ENCODE data around the gene GPR148.
A peak's percentile ranks its signal among the peaks of the same experiment; 100 is the strongest.
"Not testable (repeated sequence)": the region's sequence is repeated elsewhere in the genome, so short reads cannot be mapped to it uniquely, and the experiment has no call there.

GPR148 gene, protein sequence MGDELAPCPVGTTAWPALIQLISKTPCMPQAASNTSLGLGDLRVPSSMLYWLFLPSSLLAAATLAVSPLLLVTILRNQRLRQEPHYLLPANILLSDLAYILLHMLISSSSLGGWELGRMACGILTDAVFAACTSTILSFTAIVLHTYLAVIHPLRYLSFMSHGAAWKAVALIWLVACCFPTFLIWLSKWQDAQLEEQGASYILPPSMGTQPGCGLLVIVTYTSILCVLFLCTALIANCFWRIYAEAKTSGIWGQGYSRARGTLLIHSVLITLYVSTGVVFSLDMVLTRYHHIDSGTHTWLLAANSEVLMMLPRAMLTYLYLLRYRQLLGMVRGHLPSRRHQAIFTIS

GRCh38 chr2:130728549-130729316 is at the start of gene GPR148:
GPR148 (plus strand) TSS chr2:130729070; CDS start chr2:130729152, 82 bp downstream.
- no peak for DNase-seq

- not testable (repeated sequence) for DNase-seq
Observed at GRCh38 chr2:130692041-130692770, 36.7 kb upstream of the GPR148 start.

- not testable (repeated sequence) for DNase-seq
Observed at GRCh38 chr2:130693474-130693873, 35.4 kb upstream of the GPR148 start.

DNA sequence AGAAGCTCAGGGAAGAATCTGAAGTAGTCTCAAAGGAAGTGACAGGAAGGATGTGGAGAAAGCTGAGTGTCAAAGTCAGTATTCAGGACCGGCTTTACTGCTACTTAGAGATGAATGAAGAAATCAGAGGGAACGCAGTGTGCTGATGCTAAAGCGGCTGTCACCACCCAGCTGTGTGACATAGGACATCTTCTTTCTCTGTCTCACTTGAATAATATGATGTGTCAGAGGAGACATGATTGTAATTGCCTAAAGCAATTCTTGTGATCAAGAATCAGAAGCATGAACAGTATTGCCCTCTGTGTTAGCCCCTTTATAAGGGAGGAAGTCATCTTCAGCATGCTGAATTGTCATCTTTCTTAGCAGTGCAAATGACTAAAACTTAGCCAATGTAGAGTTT is 25.6 kb upstream of the GPR148 start:
- DNase-seq: not testable (repeated sequence)

DNA sequence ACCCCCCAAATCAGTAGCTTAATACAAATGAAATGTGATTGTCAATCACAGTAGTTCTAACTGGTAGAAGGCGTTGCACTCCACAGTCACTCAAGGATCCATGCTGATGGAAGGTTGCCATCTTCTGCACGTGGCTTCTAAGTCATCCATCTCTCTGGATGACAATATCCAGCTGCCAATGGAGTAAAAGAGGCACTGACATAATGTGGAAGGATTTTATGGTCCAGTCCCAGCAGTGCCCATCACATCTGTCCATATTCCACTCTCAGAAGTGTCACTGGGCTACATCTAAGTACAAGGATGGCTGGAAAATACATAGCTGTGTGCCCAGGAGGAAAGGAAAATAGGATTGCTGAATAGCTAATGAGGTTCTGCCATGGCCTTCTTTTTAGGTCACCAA is 14.1 kb upstream of the GPR148 start:
- DNase-seq: not testable (repeated sequence)

DNA sequence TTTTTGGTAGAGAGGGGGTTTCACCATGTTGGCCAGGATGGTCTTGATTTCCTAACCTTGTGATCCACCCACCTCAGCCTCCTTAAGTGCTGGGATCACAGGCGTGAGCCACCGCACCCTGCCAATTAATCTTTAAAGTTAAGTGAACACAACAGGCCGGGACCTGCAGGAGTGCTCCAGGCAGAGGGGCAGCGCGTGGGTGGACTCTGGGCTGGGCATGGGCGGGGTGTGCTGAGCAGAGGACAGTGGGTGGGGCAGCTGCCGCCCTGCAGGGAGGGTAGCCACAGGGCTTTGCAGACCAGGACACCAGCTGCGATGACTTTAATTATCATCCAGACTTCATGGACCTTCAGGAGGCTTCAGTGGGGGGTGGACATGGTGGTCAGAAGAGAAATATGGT is 8.8 kb upstream of the GPR148 start:
- DNase-seq: no peak

DNA sequence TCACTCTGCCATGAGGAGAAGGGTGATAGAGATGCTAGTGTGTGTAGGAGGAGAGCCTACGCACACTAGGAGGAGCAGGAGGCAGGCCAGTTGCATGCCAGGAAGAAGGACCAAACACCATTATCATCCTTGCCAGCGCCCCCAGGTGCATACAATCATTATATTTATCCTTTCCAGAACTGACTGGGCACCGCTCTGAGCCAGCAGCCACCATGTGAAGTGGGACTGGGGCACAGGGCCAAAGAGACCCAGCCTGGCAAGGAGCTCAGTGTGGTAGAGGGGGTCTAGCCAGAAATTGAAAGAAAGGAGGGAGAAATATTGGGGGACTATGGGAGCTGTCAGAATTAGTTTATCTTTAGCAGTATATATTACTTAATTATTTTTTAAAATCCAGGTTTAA is 8.3 kb upstream of the GPR148 start:
- DNase-seq: no peak

DNA sequence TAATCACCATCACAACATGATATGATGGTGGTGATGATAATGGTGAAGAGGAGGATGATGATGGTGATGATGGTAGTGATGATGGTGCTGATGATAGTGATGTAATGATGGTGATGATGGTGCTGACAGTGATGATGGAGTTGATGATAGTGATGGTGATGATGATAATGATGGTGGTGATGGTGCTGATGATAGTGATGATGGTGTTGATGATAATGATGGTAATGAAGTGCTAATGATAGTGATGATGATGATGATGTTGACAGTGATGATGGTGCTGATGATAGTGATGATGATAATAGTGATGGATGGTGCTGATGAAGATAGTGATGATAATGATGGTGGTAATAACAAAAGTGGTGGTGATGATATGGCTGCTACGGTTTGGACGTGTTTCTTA is 4.4 kb upstream of the GPR148 start:
- DNase-seq: no peak

DNA sequence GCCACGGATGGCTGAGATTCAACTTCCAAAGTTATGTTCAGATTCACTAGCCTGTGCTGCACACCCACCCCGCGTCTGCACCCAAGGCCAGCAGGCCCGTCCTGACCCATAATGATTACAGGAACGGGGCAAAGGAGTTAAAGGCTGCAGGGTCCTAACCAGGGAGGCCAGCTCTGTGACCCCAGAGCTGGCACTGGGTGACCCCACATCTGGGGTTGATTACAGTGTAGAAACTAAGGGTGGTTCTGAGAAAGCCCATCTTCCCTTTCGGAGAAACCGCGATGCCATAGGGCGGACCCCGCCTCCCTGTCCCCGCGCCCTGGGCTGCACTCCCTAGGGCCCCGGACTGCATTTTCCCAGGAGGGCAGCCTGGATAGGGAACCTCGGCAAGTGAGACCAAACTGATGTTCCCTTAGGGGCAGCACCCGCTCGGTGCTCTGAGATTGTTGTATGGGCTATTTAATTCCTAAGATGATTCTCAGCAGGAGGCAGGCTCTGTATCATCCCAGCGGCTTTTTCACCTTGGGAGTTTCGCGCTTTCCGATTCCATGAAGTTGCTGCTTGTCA is 2.2 kb upstream of the GPR148 start:
- no peak for DNase-seq

GRCh38 chr2:130727286-130727924 is 1.5 kb upstream of the GPR148 start:
- peak; percentile 88 for DNase-seq

GRCh38 chr2:130728007-130728454 is 839 bp upstream of the GPR148 start:
- peak; percentile 29 for DNase-seq

GRCh38 chr2:130729322-130730299 is 741 bp downstream of the GPR148 start:
- DNase-seq: no peak

DNA sequence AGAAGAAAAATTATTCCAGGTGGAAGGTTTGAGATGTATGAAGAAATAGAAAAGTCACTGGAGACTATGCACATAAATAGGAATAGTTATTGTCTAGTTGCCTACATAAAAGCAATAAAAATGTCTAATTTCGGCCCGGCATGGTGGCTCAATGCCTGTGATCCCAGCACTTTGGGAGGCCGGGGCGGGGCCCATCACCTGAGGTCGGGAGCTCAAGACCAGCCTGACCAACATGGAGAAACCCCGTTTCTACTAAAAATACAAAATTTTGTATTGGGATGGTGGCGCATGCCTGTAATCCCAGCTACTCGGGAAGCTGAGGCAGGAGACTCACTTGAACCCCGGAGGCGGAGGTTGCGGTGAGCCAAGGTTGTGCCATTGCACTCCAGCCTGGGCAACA is 3.4 kb downstream of the GPR148 start:
- DNase-seq: not testable (repeated sequence)

DNA sequence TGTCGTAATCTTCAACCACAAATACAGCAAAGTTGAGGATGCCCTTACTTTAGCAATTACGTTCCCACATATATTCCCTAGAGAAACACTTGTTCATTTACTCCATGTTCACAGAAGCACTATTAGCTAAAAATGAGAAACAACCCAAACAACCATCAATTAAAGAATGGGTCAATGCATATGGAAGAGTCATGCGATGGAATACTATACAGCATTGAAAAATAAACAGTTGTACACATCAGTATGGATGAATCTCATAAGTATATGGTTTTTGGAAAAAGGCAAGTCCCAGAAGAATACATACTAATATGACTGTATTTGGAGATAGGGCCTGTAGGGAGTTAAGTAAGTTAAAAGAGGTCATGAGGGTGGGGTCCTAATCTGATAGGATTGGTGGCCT is 6.3 kb downstream of the GPR148 start:
- no peak for DNase-seq

GRCh38 chr2:130736487-130736886 is 7.6 kb downstream of the GPR148 start:
- no peak for DNase-seq

DNA sequence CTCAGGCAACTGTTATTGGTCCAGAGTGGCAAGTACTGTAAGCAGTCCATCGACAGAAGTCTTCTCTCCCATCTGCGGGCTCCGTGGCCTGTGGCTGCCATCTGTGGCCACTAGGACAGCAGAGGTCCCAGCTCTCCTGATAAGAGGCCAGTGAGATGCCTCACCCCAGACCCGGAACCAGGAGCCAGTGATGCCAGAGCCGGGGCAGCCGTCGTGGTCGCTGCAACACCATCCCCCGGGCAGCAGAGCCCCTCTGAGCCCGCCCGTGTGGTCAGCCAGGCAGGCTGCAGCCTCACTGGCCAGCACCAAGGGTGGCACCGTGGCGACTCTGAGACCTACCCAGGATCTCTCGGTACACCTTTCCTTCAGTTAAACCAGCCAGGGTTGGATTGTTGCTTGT is 8.7 kb downstream of the GPR148 start:
- no peak for DNase-seq

- DNase-seq: no peak
Observed at GRCh38 chr2:130740671-130741070, 11.8 kb downstream of the GPR148 start.

- no peak for DNase-seq
Observed at GRCh38 chr2:130743278-130743677, 14.4 kb downstream of the GPR148 start.

GRCh38 chr2:130744287-130745117 is 15.6 kb downstream of the GPR148 start:
- DNase-seq: no peak

- no peak for DNase-seq
Observed at GRCh38 chr2:130749078-130749477, 20.2 kb downstream of the GPR148 start.
